Prostate gland (tissue), 2 donors: Measurements from ENCODE around the gene LYSMD1. TPM values are rescaled to one million over a fixed set of nuclear protein-coding genes. Genes with fewer than 3 reads are reported as not detected.

Source experiments
- DNase-seq: peaks from one replicate; pipeline ENCODE4 v3.0.0-alpha.2; 2019; ENCODE audit warnings: low spot score
- H3K27ac ChIP-seq, 2 donors: fragments of 200-600 bp; sonication (generic); 2 replicates each; pipeline ENCODE4 v1.5.1; 2017 to 2019
- H3K27me3 ChIP-seq: fragments of 200-600 bp; sonication (generic); replicated peaks from 2 replicates; pipeline ENCODE4 v1.5.1; 2019; ENCODE audit not compliant: insufficient read depth
- H3K36me3 ChIP-seq, 2 donors: fragments of 200-600 bp; sonication (generic); 1 replicate in 1 of 2; 2 replicates in 1 of 2; pipeline versions ENCODE4 v1.5.1 to v1.8.1; 2017 to 2019
- H3K4me1 ChIP-seq: fragments of 200-600 bp; sonication (generic); replicated peaks from 2 replicates; pipeline ENCODE4 v1.5.1; 2019
- H3K4me3 ChIP-seq, 2 donors: fragments of 200-600 bp; sonication (generic); 2 replicates each; pipeline ENCODE4 v1.5.1; 2017 to 2019
- H3K9me3 ChIP-seq: fragments of 200-600 bp; sonication (generic); 2 replicates; pipeline ENCODE4 v1.5.1; 2017
- CTCF ChIP-seq, 4 experiments: fragments of 200-600 bp in 2 of 4; fragments of 450-650 bp in 2 of 4; sonication (generic) in 2 of 4; IDR thresholded peaks; 1 replicate in 3 of 4; 2 replicates in 1 of 4; pipeline ENCODE4 v1.5.1; 2016 to 2019; ENCODE audit warnings: antibody characterized with exemption in 4 of 4, mild to moderate bottlenecking in 2 of 4, moderate library complexity in 2 of 4
- POLR2A ChIP-seq: fragments of 450-650 bp; IDR thresholded peaks from one replicate; pipeline ENCODE4 v1.6.1; 2016; ENCODE audit warnings: antibody characterized with exemption, mild to moderate bottlenecking
- POLR2AphosphoS5 ChIP-seq: sonication (generic); formaldehyde crosslinking; IDR thresholded peaks from one replicate; pipeline ENCODE4 v1.6.1; 2017; ENCODE audit warnings: antibody characterized with exemption
- WGBS: methylation state at CpG from one replicate; pipeline ENCODE4 v1.1.5; 2018; 5-methylcytosine and 5-hydroxymethylcytosine counted together
- intact Hi-C: fragments of 100-400 bp; cut with DNase I; formaldehyde crosslinking; loops from one replicate; pipeline ENCODE4 v1.14.2; 2022
- total RNA-seq, 2 donors: library from RNA; depleted of rRNA; stranded (reverse); fragments of >200 nt; gene quantifications; one replicate each; pipeline ENCODE4 v1.1.0, GENCODE V29; 2016

LYSMD1 gene
- total RNA-seq, 2 donors from 2014 or later: 7.3 to 19.3 TPM

- intact Hi-C loops: loop anchor here (5.0 kb wide), 1 partner anchor 78 kb away; no protein-coding TSS in a partner anchor
- H3K4me1 ChIP-seq: no peaks in the 10 kb centered on the region
- 13% methylated on average over 43 of the region's 43 CpGs for WGBS
Observed at GRCh38 chr1:151145304-151146071, 20.2 kb downstream of the LYSMD1 start.

GRCh38 chr1:151144474-151145303 lies 21.0 kb downstream of the LYSMD1 start:
- DNase-seq: no peak
- Histone ChIP-seq H3K4me1 (no peaks in the 10 kb centered on the region), H3K9me3 (no peaks in the 10 kb centered on the region), H3K27ac (peak overlapping the region in 1 of 2 donors; percentile 14), H3K4me3 (peak overlapping the region in 1 of 2 donors; percentile 75), H3K36me3 (no peaks in the 10 kb centered on the region), H3K27me3 (no peaks in the 10 kb centered on the region)
- TF ChIP-seq POLR2AphosphoS5 (no peak), POLR2A (no peak), CTCF (IDR thresholded peaks at IDR 0.05) (no peak)
- intact Hi-C loops: loop anchor here (5.0 kb wide), 1 partner anchor 77 kb away; no protein-coding TSS in a partner anchor
- 60% methylated on average over 7 of the region's 7 CpGs for WGBS

More at GRCh38 chr1:151145304-151146071, 20.2 kb downstream of the LYSMD1 start:
- no peaks in the 10 kb centered on the region for H3K9me3 ChIP-seq
- DNase-seq: no peak
- peak overlapping the region; percentile 59 to 68 for H3K27ac ChIP-seq
- TF ChIP-seq POLR2A: no peak
- no peak for TF ChIP-seq POLR2AphosphoS5
- no peak for TF ChIP-seq CTCF (IDR thresholded peaks at IDR 0.05)
- no peaks in the 10 kb centered on the region for H3K36me3 ChIP-seq
- H3K27me3 ChIP-seq: no peaks in the 10 kb centered on the region
- peak overlapping the region; percentile 62 to 75 for H3K4me3 ChIP-seq

GRCh38 chr1:151143986-151144385 lies 21.7 kb downstream of the LYSMD1 start:
- H3K4me1 ChIP-seq: no peaks in the 10 kb centered on the region
- DNase-seq: no peak
- no peaks in the 10 kb centered on the region for H3K9me3 ChIP-seq
- H3K27ac ChIP-seq: no peak overlapping the region
- TF ChIP-seq CTCF (IDR thresholded peaks at IDR 0.05) (no peak), POLR2A (no peak), POLR2AphosphoS5 (no peak)
- no peak overlapping the region for H3K4me3 ChIP-seq
- H3K36me3 ChIP-seq: no peaks in the 10 kb centered on the region
- H3K27me3 ChIP-seq: no peaks in the 10 kb centered on the region
- intact Hi-C loops: no loop called here
- 63% methylated on average over 5 of the region's 5 CpGs for WGBS

GRCh38 chr1:151143057-151143435 lies 22.7 kb downstream of the LYSMD1 start:
- 62% methylated on average over 7 of the region's 7 CpGs for WGBS
- TF ChIP-seq POLR2A: no peak
- H3K4me3 ChIP-seq: no peak overlapping the region
- DNase-seq: no peak
- H3K36me3 ChIP-seq: no peaks in the 10 kb centered on the region
- no peak overlapping the region for H3K27ac ChIP-seq
- intact Hi-C loops: no loop called here
- H3K9me3 ChIP-seq: no peaks in the 10 kb centered on the region
- H3K4me1 ChIP-seq: no peaks in the 10 kb centered on the region
- H3K27me3 ChIP-seq: no peaks in the 10 kb centered on the region

GRCh38 chr1:151142411-151143056 lies 23.2 kb downstream of the LYSMD1 start:
- DNase-seq: no peak
- Histone ChIP-seq H3K4me1 (no peaks in the 10 kb centered on the region), H3K27ac (no peak overlapping the region), H3K9me3 (no peaks in the 10 kb centered on the region), H3K4me3 (no peak overlapping the region), H3K27me3 (no peaks in the 10 kb centered on the region), H3K36me3 (no peaks in the 10 kb centered on the region)
- TF ChIP-seq POLR2A (no peak), POLR2AphosphoS5 (no peak)
- 84% methylated on average over 4 of the region's 5 CpGs for WGBS
- intact Hi-C loops: no loop called here
